HG02588 (cell line): ENCODE results near the gene TTLL8.

Experiments
- ATAC-seq: cut with Tn5 transposase; IDR thresholded peaks from one replicate; pipeline ENCODE4 v1.9.1; 2021; ENCODE audit warnings: mild to moderate bottlenecking, moderate library complexity; ENCODE audit not compliant: unreplicated experiment

TTLL8 gene

DNA sequence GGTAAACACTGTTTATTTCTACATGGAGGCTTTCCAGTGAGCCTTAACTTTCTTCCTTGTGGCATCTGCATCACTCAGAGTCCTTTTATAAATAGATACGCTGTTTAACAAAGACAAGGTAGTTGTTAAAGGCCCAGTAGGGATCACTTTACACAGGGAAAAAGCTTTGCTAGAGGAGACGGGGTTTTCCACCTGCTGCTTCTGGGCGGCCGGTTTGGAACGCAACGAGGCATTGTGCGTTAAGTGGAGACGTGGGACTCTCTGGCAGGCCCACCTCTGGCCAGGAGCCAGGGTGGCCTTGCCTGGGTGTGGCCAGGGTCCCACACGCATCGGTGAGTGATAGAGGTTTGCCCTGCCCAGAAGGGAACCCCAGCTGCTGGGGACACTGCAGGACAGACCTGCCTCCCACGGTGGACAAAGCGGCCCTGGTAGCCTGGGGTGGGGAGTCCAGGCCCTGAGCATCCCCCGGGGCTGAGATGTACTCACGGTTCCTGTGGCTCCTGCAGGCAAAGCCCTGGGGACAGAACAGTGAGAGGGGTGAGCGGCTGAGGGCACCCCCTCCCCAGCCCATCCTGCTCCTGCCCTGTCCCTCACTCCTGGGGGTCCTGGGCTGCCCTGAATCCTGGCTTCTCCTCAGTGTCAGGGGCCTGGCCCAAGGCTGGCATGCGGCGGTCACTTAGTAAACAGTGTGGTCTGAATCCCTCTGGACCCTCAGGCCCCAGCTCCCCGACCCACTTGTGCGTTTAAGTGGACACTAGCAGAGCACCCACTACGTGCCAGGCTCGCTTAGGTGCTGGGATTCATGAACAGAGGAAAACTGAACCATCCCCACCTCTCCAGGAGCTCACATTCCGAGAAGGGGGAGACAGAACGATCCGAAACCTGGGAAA is 49.7 kb downstream of the TTLL8 start:
- no peak for ATAC-seq

DNA sequence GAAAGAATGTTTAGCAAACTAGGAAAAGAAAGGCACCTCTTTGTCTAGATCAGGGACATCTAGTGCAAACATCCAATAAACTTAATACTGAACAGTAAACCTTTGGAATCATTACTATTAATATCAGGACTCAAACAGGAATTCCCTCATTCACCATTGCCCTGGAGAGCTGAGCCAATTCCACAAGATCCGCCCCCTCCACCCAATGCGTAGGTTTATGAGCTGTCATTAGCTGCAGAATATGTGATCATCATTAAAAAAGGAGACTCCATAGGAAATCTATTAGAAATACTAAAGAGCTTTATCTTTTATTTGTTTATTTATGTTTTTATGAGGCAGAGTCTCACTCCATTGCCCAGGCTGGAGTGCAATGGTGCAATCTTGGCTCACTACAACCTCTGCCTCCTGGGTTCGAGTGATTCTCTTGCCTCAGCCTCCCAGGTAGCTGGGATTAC is 51.0 kb downstream of the TTLL8 start:
- ATAC-seq: no peak

DNA sequence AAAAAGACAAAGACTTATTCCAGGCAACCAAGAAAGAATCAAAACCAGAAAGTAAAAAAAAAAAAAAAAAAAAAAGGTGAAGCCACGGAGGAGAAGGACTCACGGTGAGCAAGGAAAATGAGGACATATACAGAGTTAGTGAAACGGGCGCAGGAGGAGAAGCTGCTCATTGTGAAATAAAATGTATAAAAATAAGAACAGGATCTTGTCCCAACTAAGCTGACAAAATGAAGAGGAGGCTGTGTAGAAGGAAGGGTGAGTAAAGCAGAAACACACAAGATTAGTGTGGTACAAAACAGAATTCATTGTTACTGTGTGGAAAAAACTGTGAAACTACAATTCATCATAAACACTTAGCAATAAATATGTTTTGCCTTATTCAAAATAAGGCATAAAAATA is 53.2 kb downstream of the TTLL8 start:
- ATAC-seq: no peak

DNA sequence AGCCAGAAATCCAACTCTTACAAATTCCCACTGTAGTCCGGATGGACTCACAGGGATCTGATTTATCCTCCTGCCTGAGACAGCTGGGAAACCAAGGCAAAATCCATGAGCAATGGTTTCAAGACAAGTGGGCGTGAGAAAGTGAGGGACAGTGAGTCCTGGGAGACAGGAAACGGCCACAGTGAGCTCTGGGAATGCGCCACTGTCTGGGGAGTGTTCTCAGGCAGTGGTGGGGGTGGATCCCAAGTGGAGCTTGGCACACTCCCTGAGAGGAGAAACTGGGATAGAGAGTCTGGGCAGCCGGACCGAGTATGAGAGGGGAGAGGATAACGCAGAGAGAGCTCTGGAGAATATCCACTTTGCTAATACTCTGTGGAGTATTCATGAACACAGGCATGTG is 55.3 kb downstream of the TTLL8 start:
- ATAC-seq: no peak

DNA sequence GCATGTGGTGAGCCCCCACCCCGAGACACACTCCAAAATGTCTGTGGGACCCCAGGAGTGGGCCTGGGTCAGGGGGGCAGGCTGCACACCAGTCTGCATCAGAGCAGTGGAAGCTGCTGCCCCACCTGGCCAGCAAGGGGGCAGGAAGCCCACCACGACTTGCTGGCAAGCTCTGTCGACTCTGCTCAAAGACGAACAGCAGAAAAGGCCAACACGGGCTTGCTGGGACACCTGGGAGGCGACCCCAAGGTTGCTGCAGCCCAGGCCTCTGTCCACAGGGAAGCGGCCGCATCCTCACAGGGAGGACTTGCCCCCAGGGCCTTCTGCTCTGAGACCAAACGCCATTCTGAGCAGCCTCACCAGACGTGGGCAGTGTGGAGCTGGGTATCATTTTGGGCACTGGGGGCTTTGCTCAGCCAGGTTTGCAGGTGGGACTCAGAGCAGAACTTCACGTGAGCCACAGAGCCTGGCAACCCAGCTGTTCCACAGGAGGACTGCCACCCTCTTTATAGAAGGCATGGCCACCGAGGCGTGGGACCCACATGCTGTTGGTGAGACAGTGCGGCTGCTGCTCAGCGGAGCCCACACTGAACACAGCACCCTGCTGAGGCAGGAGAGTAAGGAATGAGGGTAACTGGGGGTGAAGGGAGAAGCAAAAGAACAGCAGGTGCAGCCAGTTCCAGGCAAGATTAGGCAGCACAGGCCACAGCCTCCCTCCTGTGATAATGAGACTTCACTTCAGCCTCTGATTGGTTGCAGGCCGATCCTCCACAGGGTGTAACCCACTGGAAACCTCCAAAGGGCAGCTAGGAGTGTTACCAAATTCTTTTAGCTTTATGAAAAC is 56.5 kb downstream of the TTLL8 start:
- no peak for ATAC-seq

DNA sequence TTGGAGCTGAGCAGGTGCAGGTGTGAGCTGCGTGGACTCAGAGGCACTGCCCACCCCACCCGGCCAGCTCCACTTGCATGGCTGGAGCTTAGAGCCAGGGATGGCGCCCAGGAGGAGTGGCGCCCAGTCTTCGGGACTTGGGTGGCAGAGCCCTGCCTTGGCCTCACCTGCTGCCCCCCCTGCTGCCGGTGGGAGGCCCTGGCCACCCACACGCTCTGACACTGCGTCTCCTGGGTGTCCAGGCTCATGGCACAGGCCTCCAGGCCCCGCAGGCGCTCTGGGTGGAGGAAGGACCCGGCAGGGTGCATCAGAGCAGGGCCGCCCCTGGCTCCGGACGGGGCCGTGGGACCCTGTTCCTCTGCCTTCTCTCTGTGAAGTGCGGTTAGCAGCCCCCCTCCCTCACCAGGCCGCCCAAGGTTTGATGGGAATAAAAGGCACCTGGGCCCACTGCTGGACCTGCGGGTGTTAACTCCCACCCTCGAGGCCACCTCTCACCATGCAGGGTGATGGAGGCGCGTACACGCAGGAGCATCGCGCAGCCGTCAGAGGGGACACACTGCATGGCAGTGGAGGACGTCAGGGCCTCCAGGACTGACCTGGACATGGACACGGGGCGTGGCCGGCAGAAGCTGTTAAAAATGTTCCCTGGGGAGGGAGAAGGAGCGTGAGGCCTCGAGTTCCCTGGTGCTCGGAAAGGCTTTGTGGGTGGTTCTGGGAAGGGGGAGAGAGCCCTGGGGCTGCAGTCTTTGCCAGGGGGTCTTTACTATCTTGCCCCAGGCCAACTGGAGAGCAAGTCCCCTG is 57.3 kb downstream of the TTLL8 start:
- ATAC-seq: no peak

DNA sequence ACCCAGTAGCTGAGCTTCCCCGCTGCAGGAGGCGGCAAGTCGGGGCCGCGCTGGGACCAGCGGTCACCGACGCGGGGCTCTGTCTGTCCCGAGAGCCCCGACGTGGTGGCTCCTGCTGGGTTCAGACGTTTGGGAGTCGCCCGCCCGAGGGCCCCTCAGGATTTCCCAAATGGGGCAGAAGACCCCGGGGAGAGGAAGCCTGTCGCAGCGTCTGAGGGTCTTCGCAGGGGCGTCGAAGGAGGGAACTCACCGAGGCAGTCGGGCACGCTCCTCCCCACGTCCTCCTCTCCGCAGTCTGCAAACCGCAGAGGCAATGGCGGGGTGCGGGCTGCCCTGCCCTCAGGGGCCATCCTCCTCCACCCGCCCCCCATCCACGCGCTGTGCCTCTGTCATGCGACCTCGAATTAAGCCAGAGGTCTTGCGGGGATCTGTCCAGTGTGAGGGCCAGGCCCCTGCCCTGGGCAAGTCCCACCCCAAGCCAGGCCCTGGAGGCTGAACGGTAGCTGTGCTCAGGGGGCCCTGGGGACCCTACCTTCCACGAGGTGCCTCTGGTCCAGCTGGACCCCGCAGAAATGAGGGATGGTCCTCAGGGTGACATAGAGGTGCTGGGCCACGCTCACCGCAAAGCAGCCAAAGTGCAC is 58.0 kb downstream of the TTLL8 start:
- no peak for ATAC-seq

DNA sequence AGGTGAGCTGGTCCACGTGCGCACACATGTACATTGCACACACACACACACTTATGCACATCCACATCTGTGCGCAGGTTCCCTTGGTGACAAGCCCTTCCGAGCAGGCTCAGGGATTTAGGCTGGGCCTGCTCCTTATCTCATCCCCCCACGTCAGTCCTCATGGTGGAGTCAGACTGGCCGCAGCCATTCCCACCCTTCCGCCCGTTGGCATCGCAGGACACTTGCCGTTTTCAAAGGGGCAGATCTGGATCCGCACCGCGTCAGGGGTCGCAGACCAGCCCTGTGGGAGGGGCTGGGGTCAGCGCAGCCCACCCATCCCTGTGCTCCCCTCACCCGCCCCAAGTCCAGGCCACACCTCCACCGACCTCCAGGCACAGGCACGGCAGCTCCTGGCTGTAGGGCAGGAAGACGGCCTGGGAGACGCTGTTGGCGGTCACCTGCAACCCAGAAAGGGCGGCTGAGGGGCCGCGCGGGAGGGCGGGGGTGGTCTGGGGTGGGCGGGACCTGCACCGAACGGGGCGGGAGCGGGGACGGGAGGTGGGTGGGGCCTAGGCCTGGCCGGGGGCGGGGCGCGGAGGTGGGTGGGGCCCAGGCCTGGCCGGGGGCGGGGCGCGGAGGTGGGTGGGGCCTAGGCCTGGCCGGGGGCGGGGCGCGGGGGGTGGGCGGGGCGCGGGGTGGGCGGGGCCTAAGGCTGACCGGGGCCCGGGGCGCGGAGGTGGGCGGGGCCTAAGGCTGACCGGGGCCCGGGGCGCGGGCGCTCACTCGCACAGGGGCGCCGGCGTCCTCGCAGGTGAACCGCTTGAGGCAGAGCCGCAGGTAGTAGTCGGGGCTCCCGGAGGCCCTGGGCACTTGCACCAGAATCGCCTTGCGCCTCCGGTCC is 58.8 kb downstream of the TTLL8 start:
- ATAC-seq: no peak

DNA sequence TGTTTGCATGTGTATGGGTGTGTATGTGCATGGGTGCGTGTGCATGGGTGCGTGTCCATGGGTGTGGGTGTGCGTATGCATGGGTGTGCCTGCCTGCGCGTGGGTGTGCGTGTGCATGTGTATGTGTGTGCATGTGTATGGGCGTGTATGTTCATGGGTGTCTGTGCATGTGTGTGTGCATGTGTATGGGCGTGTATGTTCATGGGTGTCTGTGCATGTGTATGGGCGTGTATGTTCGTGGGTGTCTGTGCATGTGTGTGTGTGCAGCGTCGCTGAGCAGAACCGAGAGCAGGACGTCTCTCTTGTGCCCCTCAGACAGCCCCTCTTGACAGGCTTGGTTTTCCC is 59.4 kb downstream of the TTLL8 start:
- ATAC-seq: no peak

DNA sequence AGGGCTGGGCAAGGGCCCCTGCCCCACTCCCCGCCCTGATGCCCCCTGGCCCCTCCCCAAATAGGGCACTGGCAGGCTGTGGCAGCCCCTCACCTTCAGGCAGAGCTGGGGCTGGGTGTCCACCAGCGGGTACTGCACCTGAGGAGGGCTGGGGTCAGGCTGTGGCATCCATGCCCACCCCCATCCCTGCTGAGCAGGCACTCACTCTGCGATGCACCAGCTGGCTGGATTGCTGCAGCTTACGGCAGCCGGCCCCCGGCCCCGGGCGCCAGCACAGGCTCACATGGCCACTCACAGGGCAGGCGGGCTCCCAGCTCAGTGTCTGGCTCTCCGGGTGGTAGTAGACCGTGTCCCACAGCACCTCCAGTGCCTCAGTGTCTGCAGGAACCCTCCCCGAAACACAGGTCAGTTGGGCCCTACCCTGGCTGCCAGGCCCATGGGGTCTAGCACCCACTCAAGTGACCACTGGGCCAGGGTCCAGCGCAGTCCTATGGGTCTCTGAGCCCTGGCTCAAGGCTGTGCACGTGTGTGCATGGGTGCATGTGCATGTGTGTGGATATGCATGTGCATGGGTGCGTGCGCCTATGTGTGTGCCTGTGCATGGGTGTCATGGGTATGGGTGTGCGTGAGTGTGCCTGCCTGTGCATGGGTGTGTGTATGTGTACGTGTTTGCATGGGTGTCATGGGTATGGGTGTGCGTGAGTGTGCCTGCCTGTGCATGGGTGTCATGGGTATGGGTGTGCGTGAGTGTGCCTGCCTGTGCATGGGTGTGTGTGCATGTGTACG is 60.0 kb downstream of the TTLL8 start:
- ATAC-seq: no peak

DNA sequence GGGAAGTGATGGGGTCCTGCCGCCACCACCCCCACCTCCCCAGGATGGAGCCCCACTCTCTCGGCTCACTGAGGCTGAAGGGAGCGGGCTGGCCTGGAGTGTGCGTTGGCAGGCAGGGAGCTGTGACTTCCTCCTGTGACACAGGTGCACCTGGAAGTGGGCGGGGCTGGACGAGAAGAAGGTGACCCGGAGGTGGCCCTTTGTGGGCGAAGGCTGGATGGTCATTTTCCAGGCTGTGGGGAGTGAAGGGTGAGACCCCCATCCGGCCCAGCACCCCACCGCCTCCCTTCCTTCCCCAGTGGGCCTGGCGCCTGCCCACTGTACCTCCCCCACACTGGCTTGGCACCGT is 60.9 kb downstream of the TTLL8 start:
- ATAC-seq: no peak

DNA sequence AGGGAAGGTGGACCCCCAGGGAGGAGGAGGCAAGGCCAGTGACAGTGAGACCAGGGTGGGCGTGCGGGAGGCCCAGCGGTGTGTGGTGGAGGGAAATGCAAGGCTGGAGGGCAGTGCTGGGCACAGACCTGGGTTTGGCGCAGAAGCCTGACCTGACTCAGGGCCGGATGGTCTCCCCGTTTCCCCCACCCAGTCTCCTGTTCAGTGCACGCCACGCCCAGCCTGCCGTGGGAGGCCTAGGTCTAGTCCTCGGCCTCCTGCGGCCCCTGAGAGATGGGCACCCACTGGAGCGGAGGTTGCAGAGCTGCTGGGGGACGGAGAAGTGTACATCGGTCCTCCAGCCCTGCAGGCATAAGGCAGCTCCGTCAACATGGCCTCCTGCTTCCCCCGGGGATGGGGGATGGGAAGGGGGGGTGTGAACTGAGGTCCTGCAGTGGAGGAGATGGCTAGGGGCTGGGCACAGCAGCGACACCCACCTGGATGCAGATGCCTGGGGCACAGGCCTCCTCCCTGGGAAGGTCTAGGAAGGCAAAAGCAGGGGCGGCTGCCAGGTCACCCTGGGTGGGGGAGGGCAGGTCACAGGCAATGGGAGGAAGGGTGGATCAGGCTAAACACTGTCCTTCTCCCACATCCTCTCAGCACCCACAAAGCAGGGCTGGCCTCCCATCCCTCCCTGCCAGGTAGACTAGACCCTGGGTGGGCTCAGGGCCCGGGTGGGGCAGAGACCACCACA is 61.4 kb downstream of the TTLL8 start:
- ATAC-seq: no peak

DNA sequence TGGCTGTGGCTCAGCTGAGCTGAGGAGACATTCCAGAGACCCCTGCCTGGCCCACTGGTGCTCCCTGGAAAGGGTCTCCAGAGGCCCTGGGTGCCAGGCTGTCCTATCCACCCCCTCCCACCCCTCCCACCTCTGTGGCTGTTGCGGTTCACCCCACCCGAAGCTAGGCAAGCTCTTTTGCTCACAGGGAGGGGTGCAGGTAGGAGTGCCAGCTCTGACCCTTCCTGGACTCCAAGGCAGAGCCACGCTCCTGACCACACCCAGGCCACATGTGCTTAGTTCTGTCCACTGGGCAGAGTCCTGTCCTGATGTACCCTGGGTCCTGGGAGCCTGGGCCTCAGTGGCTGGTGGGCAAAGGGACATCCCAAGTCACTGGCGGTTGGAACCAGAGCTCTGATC is 62.0 kb downstream of the TTLL8 start:
- no peak for ATAC-seq

DNA sequence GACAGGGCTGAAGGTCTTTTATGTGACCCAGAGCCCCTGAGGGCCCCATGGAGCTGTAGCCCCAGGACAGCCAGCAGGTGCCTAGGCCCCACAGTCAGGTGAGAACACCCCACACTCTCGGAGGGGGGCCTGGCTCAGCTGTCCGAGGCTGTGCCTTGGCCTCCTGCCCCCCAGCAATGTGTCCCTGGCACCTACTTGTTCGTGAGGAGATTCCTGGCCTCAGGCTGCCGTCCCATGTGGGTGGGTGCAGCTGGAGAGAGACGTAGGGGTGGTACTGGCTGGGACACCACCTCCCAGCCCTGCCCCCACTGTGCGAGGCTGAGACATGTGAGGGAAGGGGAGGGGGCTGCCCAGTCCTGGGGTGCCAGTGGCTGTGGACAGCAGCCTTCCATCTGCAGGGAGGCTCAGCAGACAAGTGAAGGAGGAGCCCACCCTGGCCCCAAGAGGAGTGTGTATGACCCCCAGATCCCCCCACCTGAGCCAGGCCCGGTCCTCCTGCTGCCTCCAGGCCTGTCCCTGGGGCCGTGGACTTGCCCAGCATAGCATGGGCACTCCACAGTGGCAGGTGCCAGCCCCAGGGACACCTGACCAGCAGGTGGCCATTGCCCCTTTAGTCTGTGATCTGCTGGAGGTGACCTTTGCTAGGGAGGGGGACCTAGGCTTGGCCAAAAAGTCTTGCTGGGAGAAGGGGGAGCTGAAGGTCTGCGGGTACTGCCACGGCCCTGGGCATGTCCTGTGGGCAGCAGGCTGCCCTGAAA is 62.6 kb downstream of the TTLL8 start:
- no peak for ATAC-seq

DNA sequence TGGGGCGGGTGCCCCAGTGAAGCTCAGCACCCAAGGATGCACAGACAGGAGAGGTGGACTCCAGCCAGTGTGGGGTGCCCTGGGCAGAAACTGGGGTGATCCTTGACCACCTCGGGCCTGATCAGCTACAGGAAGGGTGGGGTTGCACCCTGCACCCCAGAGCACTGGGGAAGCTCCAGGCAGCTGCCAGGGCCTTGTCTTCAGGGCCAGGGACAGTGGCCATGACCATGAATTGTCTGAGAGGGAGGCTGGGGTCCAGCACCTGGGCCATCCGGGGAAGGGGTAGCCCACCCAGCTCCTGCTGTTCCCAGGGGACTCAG is 63.1 kb downstream of the TTLL8 start:
- ATAC-seq: no peak

DNA sequence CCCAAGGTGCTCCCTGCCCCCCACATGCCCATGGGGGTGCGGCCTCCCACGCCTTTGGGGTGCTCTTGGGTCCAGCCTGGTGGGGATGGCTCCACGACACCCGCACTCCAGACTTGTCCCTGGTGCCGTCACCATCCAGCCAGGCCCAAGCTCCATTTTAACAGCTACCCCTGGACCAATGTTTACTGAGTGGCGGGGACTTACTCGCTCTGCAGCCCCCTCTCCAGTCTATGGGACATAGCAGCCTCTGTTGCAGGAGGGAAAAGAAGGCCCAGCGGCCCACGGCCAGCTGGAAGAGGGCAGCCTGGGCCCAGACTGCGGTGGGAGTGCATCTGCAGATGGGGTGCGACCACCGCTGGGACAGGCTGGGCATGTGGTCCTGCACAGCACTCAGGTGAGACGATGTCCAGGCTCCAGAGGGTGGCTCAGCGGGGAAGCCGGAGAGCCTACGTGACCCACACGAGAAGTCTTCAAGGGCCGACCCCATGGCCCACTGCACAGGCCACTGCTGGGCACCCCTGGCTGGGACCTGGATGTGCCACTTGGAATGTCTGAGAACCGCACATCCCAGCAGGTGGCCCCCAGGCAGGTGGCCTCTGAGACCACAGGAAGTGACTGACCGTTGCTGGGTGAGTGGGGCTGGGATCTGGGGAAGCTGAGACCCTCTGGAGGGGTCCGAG is 63.6 kb downstream of the TTLL8 start:
- ATAC-seq: no peak

DNA sequence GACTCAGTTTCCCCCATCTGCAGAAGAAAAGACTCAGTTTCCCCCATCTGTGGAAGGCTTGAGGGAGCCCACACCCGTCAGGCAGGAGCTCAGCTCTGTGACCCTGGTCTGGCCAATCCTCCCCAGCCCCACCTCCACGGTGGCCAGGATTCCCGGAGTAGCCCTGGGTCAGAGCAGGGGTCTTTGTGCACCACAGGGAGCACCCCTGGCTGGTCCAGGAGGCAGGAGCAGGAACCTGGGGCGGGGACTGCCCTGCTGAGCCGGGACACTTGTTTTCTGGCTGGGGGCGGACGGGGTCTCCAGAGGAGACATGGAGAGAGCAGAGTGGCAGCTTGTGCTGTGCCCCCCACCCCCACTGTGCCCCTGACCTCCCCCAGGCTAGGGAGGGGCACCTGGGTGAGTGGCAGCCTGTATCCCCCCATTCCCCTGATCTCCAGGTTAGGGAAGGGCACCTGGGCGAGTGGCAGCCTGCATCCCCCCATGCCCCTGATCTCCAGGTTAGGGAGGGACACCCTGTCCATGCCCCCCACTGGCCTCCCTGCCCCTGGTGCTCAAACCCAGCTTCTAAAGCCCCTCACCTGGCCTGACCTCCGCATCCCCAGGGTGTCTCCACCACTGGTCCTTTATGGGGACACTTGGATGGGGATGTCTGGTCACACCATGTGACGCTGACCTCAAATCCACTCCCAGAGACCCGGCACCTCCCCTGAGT is 64.3 kb downstream of the TTLL8 start:
- no peak for ATAC-seq
